ENCODE results near the gene BMP8A.
"Not testable (repeated sequence)": the region's sequence is repeated elsewhere in the genome, so short reads cannot be mapped to it uniquely, and the experiment has no call there.

Gene BMP8A

GRCh38 chr1:39493043-39493810, 1.8 kb downstream of the BMP8A start:
- Histone ChIP-seq H3K4me1 (ENCODE audit: control insufficient read depth, insufficient read depth, low read length) (peaks cover 21% of the 10 kb centered on the region), H3K27me3 (ENCODE audit: control insufficient read depth in 1 of 2, insufficient read depth in 2 of 2, low read length in 2 of 2) (peaks cover 9 to 12% of the 10 kb centered on the region in 2 donors)
- not testable (repeated sequence) for H3K36me3 ChIP-seq (ENCODE audit: control insufficient read depth in 2 of 2, insufficient read depth in 2 of 2, low read length in 2 of 2); H3K9ac ChIP-seq (ENCODE audit: low read length in 2 of 2); H3K9me3 ChIP-seq (ENCODE audit: control insufficient read depth in 2 of 2, low read length in 2 of 2); H3K4me3 ChIP-seq (ENCODE audit: low read length in 2 of 2); H3K27ac ChIP-seq (ENCODE audit: low read length)

GRCh38 chr1:39494671-39495410, 3.4 kb downstream of the BMP8A start:
- peaks cover 9 to 12% of the 10 kb centered on the region in 2 donors for H3K27me3 ChIP-seq (ENCODE audit: control insufficient read depth in 1 of 2, insufficient read depth in 2 of 2, low read length in 2 of 2)

DNA sequence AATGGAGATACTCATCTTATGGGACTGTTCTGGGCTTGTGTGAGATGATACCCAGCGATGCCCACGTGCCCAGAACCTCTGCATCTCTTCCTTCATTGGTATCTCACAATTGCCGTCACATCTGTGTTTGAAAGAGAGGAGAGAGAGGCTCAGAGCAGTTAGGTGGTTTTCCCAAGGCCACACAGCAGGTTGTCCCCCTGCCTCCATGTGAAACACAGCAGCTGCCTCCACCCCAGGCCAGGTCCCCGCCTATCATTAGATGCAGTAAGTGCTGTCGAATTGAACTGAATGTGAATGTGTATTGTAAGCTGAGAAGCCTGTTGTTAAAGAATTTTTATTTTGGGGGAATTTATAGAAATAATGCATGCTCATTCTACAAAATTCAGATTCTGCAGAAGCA, 5.1 kb downstream of the BMP8A start:
- H3K4me1 ChIP-seq (ENCODE audit: control insufficient read depth, insufficient read depth, low read length): peaks cover 15% of the 10 kb centered on the region
- H3K27me3 ChIP-seq (ENCODE audit: control insufficient read depth in 1 of 2, insufficient read depth in 2 of 2, low read length in 2 of 2): peaks cover 9 to 12% of the 10 kb centered on the region in 2 donors
- not testable (repeated sequence) for H3K4me3 ChIP-seq (ENCODE audit: low read length in 2 of 2); H3K27ac ChIP-seq (ENCODE audit: low read length); H3K9me3 ChIP-seq (ENCODE audit: control insufficient read depth in 2 of 2, low read length in 2 of 2); H3K9ac ChIP-seq (ENCODE audit: low read length in 2 of 2); H3K36me3 ChIP-seq (ENCODE audit: control insufficient read depth in 2 of 2, insufficient read depth in 2 of 2, low read length in 2 of 2)

More at GRCh38 chr1:39494671-39495410, 3.4 kb downstream of the BMP8A start:
- H3K9ac ChIP-seq (ENCODE audit: low read length in 2 of 2): no peak overlapping the region
- H3K36me3 ChIP-seq (ENCODE audit: control insufficient read depth in 2 of 2, insufficient read depth in 2 of 2, low read length in 2 of 2): no peaks in the 10 kb centered on the region
- H3K4me1 ChIP-seq (ENCODE audit: control insufficient read depth, insufficient read depth, low read length): peaks cover 23% of the 10 kb centered on the region
- H3K9me3 ChIP-seq (ENCODE audit: control insufficient read depth in 2 of 2, low read length in 2 of 2): no peaks in the 10 kb centered on the region
- H3K27ac ChIP-seq (ENCODE audit: low read length): no peak overlapping the region
- no peak overlapping the region for H3K4me3 ChIP-seq (ENCODE audit: low read length in 2 of 2)

GRCh38 chr1:39497585-39497984, 6.1 kb downstream of the BMP8A start:
- peaks cover 13% of the 10 kb centered on the region for H3K4me1 ChIP-seq (ENCODE audit: control insufficient read depth, insufficient read depth, low read length)
- H3K36me3 ChIP-seq (ENCODE audit: control insufficient read depth in 2 of 2, insufficient read depth in 2 of 2, low read length in 2 of 2): no peaks in the 10 kb centered on the region
- peaks cover 8 to 9% of the 10 kb centered on the region in 2 donors for H3K27me3 ChIP-seq (ENCODE audit: control insufficient read depth in 1 of 2, insufficient read depth in 2 of 2, low read length in 2 of 2)
- H3K9ac ChIP-seq (ENCODE audit: low read length in 2 of 2): no peak overlapping the region
- no peak overlapping the region for H3K4me3 ChIP-seq (ENCODE audit: low read length in 2 of 2)
- H3K27ac ChIP-seq (ENCODE audit: low read length): no peak overlapping the region
- H3K9me3 ChIP-seq (ENCODE audit: control insufficient read depth in 2 of 2, low read length in 2 of 2): no peaks in the 10 kb centered on the region

DNA sequence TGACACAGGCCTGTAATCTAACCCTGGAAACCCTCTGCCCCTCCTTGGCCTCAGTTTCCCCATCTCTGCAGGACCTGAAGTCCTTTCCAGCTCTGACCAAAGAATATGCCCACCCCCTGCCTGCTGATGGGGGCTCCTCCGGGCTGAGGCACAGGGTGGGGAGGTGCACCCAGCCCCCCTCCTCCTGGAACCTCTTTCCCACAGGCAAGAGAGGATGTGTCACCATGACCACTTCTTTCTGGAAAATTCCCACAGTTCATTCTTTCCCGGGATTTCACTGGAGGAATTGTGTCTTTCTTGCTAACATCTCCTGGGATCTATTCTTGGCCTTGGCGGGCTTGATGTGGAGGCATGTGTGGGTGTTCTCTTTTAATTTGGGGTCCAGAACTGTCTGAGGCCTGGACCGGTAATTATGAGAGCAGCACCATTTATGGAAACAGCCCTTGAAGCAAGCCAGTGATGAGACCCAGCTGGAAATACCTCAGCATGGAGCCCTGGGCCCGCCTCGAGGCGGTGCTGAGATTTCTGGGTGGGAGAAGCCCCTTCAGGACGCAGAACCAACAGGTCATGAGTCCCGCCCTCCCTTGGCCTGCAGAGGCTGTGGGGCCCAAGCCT, 6.8 kb downstream of the BMP8A start:
- not testable (repeated sequence) for H3K27me3 ChIP-seq (ENCODE audit: control insufficient read depth in 1 of 2, insufficient read depth in 2 of 2, low read length in 2 of 2); H3K9ac ChIP-seq (ENCODE audit: low read length in 2 of 2); H3K36me3 ChIP-seq (ENCODE audit: control insufficient read depth in 2 of 2, insufficient read depth in 2 of 2, low read length in 2 of 2); H3K4me3 ChIP-seq (ENCODE audit: low read length in 2 of 2); H3K27ac ChIP-seq (ENCODE audit: low read length); H3K9me3 ChIP-seq (ENCODE audit: control insufficient read depth in 2 of 2, low read length in 2 of 2)
- H3K4me1 ChIP-seq (ENCODE audit: control insufficient read depth, insufficient read depth, low read length): peaks cover 13% of the 10 kb centered on the region

DNA sequence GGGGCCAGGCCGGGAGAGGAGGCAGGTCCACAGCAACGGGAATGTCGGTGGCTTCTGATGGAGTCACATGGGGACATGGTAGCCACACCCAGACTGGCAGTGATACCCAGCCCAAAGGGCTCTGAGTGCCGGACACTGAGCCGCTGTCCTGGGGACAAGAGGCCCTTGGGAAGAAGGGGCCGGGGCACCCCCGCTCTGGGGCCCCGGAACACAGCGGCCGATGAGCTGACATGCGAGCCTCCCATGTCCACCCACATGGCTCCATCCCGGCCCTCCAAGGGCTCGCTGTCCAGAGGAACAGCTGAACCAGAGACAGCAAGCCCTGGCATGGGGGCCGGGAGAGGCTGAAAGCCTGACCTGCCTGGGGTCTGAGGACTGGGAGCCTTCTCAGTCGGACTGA, 7.4 kb downstream of the BMP8A start:
- H3K9ac ChIP-seq (ENCODE audit: low read length in 2 of 2); H3K27ac ChIP-seq (ENCODE audit: low read length); H3K4me3 ChIP-seq (ENCODE audit: low read length in 2 of 2); H3K27me3 ChIP-seq (ENCODE audit: control insufficient read depth in 1 of 2, insufficient read depth in 2 of 2, low read length in 2 of 2); H3K36me3 ChIP-seq (ENCODE audit: control insufficient read depth in 2 of 2, insufficient read depth in 2 of 2, low read length in 2 of 2); H3K9me3 ChIP-seq (ENCODE audit: control insufficient read depth in 2 of 2, low read length in 2 of 2): not testable (repeated sequence)
- H3K4me1 ChIP-seq (ENCODE audit: control insufficient read depth, insufficient read depth, low read length): peaks cover 13% of the 10 kb centered on the region

GRCh38 chr1:39499668-39500067, 8.2 kb downstream of the BMP8A start:
- peaks cover 13% of the 10 kb centered on the region for H3K4me1 ChIP-seq (ENCODE audit: control insufficient read depth, insufficient read depth, low read length)
- H3K9ac ChIP-seq (ENCODE audit: low read length in 2 of 2): no peak overlapping the region
- H3K27me3 ChIP-seq (ENCODE audit: control insufficient read depth in 1 of 2, insufficient read depth in 2 of 2, low read length in 2 of 2): peaks cover 0 to under 1% of the 10 kb centered on the region in 2 donors
- H3K4me3 ChIP-seq (ENCODE audit: low read length in 2 of 2): no peak overlapping the region
- no peaks in the 10 kb centered on the region for H3K9me3 ChIP-seq (ENCODE audit: control insufficient read depth in 2 of 2, low read length in 2 of 2)
- no peak overlapping the region for H3K27ac ChIP-seq (ENCODE audit: low read length)
- no peaks in the 10 kb centered on the region for H3K36me3 ChIP-seq (ENCODE audit: control insufficient read depth in 2 of 2, insufficient read depth in 2 of 2, low read length in 2 of 2)

DNA sequence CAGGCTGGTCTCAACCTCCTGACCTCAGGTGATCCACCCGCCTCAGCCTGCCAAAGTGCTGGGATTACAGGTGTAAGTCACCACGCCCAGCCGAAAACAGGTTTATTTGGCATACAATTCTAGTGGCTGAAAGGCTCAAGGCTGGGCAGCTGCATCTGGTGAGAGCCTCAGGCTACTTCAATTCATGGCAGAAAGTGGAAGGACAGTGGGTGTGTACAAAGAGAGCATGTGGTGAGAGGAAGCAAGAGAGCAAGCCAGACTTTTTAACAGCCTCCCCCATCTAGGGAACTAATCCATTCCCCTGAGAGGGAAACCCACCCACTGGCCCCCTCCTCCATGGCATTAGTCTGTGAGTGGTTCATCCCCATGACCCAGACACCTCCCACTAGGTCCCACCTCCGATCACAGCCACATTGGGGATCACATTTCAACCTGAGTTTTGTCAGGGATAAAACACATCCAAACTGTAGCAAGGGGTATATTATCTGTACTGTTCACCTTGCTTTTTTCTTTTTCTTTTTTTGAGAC, 9.5 kb downstream of the BMP8A start:
- H3K36me3 ChIP-seq (ENCODE audit: control insufficient read depth in 2 of 2, insufficient read depth in 2 of 2, low read length in 2 of 2): no peaks in the 10 kb centered on the region
- H3K27ac ChIP-seq (ENCODE audit: low read length): no peak overlapping the region

GRCh38 chr1:39501666-39502065, 10.2 kb downstream of the BMP8A start:
- Histone ChIP-seq H3K9ac (ENCODE audit: low read length in 2 of 2) (no peak overlapping the region), H3K36me3 (ENCODE audit: control insufficient read depth in 2 of 2, insufficient read depth in 2 of 2, low read length in 2 of 2) (no peaks in the 10 kb centered on the region), H3K27ac (ENCODE audit: low read length) (no peak overlapping the region), H3K4me1 (ENCODE audit: control insufficient read depth, insufficient read depth, low read length) (peaks cover 13% of the 10 kb centered on the region), H3K9me3 (ENCODE audit: control insufficient read depth in 2 of 2, low read length in 2 of 2) (no peaks in the 10 kb centered on the region), H3K4me3 (ENCODE audit: low read length in 2 of 2) (no peak overlapping the region), H3K27me3 (ENCODE audit: control insufficient read depth in 1 of 2, insufficient read depth in 2 of 2, low read length in 2 of 2) (no peaks in the 10 kb centered on the region)

More for the DNA sequence above, 9.5 kb downstream of the BMP8A start:
- Histone ChIP-seq H3K4me1 (ENCODE audit: control insufficient read depth, insufficient read depth, low read length) (peaks cover 13% of the 10 kb centered on the region), H3K4me3 (ENCODE audit: low read length in 2 of 2) (no peak overlapping the region), H3K9me3 (ENCODE audit: control insufficient read depth in 2 of 2, low read length in 2 of 2) (no peaks in the 10 kb centered on the region), H3K27me3 (ENCODE audit: control insufficient read depth in 1 of 2, insufficient read depth in 2 of 2, low read length in 2 of 2) (no peaks in the 10 kb centered on the region), H3K9ac (ENCODE audit: low read length in 2 of 2) (no peak overlapping the region)

DNA sequence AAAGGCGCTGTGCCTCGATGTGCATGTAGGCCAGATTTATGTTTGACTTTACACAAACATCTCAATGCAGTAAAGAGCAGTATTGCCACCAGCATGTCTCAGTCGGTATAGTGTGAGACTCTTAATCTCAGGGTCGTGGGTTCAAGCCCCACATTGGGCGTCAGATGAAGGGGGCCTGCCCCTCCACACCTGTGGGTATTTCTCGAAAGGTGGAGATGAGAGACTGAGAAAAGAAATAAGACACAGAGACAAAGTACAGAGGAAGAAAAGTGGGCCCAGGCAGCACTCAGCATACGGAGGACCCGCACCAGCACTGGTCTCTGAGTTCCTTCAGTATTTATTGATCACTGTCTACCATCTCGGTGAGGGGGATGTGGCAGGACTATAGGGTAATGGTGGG, 13.0 kb downstream of the BMP8A start:
- not testable (repeated sequence) for H3K9me3 ChIP-seq (ENCODE audit: control insufficient read depth in 2 of 2, low read length in 2 of 2); H3K36me3 ChIP-seq (ENCODE audit: control insufficient read depth in 2 of 2, insufficient read depth in 2 of 2, low read length in 2 of 2); H3K9ac ChIP-seq (ENCODE audit: low read length in 2 of 2); H3K4me1 ChIP-seq (ENCODE audit: control insufficient read depth, insufficient read depth, low read length); H3K27me3 ChIP-seq (ENCODE audit: control insufficient read depth in 1 of 2, insufficient read depth in 2 of 2, low read length in 2 of 2); H3K4me3 ChIP-seq (ENCODE audit: low read length in 2 of 2); H3K27ac ChIP-seq (ENCODE audit: low read length)
